HG03139 (cell line): Measurements from ENCODE around the gene SLC25A18.
"Not testable (repeated sequence)": the region's sequence is repeated elsewhere in the genome, so short reads cannot be mapped to it uniquely, and the experiment has no call there.

Experiments used
- ATAC-seq: cut with Tn5 transposase; IDR thresholded peaks from one replicate; pipeline ENCODE4 v1.9.1; 2021; ENCODE audit not compliant: unreplicated experiment

The SLC25A18 gene

DNA sequence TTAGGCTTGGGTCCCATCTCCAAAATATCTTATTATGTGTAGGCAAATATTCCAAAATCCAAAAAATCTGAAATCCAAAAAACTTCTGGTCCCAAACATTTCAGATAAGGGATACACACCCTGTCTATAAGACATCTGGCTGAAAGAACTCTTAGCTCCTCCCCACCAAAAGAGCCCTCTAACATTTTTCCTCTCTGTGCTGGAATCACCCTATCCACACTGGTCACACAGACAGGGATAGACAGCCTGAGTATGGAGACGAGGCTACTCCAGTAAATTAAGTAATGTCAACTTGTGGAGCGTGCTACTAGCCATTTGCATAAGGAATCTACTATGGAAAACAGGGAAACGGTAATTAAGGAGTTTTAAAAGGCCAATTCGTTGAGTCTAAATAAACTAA lies 40.4 kb downstream of the SLC25A18 start:
- no peak for ATAC-seq

DNA sequence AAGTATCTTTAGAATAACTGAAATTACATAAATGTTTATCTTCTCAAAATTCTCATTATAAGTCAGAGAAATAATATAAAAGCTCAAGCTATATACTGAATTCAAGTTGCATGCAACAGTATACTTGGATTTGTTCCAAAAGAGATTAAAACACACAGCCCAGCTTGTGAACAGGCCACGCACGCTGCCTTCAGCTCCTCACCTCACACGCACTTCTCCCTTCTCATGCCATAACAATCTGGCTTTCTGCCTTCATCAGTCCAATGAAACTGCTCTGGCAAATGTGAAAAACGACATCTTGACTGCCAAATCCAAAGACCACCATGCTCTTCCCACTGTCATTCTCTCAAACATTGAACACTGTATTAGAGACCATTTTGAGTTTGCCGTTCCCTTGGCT lies 43.2 kb downstream of the SLC25A18 start:
- no peak for ATAC-seq

DNA sequence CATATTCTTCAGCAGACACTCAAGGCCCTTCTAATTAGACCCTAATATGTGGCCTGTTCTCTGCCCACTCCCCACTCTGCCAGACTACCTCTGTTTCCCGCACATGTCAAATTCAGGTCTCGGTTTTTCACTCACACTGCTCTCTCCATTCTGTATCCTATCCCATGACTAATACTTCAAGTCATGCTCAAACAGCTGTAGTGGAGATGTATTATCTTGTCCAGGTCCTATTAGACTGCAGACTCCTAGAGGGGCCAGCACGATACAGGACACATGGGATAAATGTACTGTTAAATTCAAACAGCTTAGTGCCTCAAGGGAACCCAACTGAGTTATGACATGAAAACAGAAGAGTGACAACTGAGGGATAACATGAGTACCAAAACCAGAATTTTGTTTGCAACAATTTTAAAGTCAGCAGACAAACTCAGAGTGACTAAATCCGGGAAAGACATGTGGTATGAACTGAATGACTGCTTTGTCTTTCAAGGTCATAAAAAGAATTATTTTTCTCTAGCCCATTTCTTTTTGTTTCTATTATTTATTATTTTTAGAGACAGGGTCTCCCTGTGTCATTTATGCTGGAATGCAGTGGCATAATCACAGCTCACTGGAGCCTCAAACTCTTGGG lies 44.7 kb downstream of the SLC25A18 start:
- no peak for ATAC-seq

DNA sequence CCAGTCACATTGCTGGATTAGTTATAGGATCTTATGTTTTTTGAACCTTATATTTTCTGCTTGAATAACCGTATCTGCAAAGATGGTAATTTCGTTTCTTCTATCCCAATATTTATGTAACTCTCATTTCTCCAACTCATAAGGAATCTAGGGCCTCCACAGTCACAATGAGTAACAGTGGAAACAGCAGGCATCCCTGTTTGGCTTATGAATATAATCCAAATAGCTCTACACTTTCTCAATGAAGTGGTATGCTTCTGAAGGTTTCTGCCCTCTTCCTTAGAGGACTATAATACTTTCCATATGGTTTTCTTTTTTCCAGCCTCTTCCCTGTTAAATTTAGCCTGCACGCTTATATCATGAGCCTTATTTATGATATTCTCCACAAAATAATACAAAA lies 48.8 kb downstream of the SLC25A18 start:
- no peak for ATAC-seq

DNA sequence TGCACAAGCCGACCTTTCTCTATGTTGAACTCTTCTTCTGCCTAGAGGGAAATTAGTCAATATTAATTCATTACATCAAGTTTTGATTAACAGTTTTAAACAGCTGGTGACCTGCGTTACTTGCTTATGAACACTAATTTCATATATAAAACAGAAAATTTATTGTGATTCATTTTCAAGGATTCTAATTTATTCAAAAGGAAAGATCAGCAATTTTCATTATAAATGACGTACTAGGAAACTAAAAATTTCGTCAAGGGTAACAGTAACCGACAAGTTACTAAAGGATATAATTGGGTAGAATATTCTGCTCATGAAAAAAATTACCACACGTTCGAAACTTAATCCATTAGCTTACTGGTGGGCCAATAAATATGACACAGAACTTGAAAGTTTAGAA lies 50.0 kb downstream of the SLC25A18 start:
- no peak for ATAC-seq

DNA sequence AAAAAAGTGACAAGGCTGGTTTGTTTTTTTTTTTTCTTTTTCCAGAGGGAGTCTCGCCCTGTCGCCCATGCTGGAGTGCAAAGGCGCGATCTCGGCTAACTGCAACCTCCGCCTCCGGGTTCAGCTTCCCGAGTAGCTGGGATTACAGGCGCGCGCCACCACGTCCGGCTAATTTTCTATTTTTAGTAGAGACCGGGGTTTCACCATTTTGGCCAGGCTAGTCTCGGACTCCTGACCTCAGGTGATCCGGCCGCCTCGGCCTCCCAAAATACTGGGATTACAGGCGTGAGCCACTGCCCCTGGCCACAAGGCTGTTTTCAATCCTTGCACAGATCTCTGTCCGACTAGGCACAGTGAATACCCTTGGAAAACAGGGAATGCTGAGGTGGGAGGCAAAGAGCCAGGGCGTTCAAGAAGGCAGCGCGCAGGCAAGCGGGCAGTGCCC lies 64.7 kb downstream of the SLC25A18 start:
- ATAC-seq: no peak

DNA sequence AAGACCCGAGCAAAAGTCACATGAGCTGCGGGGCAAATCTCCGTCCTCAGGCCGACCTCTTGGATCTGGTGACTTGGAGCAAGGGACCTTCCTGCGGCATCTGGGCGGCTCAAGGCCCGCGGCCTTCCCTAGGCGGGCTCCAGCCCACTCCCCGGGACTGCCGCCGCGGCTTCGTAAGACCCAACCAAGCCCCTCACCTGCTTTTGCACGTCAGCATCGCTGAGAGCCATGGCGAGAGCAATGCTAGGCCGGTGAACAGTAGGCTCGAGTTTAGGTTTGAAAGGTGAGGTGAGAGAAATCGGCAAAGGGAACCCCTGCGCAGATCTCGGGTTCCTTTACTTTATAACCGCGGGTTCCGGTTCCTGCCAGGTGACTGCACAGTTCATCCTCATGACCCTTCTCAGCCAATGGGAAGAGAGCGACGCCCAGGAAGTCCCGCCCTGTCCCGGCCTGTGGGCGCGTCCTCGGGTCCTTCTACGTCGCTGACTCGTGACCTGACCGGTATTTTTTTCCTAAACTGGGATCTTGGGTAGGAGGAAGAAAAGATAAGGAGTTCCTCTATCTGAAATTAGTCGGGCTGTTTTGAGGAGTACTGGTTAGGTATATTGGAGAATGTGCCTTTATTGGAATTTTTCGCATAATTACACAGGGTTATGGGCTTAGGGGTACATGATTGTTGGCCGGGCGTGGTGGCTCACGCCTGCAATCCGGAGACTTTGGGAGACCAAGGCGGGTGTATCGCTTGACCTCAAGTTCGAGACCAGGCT lies 65.3 kb downstream of the SLC25A18 start, which contains the start of gene ATP6V1E1:
TSS of gene ATP6V1E1 (minus strand) at position 344 of the 767 bp plus-strand sequence. CDS start at position 230, 114 bp downstream.
- ATAC-seq: peak; percentile 99

DNA sequence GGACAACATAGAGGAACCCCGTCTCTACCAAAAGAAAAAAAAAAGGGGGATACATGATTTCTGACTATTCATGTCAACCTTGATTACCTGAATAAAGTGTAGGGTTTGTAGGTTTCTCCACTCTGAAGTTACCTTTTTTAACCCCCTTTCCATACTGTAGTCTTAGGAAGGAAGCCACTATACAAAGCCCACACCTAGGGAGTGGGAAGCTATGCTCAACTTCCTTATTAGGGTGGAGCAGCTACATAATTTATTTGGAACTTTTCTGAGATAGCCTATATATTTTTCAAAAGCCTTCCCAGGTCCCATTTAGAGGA lies 65.8 kb downstream of the SLC25A18 start:
- no peak for ATAC-seq

DNA sequence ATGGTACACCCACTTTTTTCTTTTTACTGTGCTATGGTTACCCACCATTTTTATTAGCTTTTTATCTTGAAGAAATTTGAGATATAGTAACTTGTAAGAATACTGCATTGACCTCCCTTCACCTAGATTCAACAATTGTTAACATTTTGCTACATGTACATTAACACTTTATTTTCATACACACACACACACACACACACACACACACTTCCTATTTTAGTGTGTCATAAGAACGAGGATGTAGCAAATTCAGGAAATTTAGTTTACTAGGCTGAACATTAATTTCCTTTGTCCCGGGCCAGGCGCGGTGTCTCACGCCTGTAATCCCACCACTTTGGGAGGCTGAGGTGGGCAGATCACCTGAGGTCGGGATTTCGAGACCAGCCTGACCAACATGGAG lies 66.3 kb downstream of the SLC25A18 start:
- ATAC-seq: no peak

DNA sequence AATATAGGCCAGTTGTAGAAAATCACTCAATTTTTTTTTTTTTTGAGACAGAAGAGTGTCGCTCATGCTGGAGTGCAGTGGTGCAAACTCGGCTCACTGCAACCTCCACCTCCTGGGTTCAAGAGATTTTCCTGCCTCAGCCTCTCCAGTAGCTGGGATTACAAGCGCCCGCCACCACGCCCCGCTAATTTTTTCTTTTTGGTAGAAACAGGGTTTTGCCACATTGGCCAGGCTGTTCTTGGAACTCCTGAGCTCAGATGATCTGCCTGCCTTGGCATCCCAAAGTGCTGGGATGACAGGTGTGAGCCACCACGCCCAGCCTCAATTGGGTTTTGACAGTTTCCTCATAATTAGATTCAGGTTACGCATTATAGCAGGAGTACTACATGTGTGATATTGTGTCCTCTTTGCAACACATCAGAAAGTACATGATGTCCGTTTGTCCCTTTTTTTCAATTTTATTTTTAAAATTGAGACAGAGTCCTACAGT lies 67.8 kb downstream of the SLC25A18 start:
- no peak for ATAC-seq

DNA sequence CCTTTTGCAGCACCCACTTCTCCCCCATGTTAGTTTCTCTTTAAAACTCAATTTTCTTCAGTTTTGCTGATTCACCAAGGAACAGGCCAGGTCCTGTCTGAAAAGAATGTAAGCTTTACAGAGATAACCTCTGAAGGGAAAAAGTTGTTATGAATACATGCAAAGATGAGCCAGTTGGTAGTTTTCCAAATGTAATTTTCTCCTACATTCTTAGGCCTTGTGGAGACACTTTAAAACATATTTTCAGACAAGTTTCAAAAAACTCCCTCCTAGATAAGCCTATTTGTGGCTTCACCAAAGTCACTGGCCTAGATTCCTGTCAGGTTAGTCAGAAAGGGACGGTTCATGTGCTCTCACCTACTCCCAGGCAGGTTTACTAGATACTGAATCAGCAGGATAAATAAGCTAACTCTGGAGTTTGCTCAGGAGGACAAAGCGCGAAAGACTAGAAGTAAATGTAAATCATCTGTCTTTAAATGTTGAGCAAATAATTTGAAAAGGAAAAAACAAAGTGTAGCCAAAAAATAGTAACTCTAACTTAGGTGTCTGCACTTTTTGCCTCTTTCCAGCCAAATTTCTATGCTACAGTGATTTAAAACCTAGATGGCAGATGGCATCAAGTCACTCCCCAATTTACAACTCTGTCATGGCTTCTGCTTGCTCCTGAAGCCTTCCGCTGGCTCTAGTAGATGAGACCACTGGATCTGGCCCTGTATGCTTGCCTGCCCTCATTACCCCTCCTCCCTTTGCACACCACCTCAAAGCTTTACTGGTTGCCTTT lies 70.1 kb downstream of the SLC25A18 start:
- ATAC-seq: no peak

DNA sequence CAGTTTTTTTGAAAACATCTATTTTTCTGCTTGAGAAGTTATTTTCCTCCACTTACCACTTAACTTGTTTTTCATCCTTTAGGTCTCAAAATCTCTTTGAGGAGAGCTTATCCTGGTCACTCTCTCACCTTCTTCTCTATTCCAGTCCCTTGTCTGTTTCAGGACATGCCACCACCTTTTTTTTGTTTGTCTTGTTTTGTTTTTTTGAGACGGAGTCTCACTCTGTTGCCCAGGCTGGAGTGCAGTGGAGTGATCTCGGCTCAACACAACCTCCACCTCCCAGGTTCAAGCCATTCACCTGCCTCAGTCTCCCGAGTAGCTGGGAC lies 70.7 kb downstream of the SLC25A18 start:
- ATAC-seq: no peak

DNA sequence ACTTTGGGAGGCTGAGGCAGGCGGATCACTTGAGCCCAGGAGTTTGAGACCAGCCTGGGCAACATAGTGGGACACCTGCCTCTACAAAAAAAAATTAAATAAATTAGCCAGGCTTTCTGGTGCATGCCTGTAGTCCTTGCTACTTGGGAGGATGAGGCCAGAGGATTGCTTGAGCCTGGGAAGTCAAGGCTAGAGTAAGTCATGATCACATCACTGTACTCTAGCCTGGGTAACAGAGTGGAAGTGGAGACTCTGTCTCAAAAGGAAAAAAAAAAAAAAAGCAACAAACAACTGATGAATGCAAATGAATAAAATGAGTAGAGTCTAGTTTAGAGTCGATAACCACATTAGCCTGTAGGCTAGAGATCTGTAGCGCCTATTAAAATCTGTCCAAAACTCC lies 71.4 kb downstream of the SLC25A18 start:
- no peak for ATAC-seq

DNA sequence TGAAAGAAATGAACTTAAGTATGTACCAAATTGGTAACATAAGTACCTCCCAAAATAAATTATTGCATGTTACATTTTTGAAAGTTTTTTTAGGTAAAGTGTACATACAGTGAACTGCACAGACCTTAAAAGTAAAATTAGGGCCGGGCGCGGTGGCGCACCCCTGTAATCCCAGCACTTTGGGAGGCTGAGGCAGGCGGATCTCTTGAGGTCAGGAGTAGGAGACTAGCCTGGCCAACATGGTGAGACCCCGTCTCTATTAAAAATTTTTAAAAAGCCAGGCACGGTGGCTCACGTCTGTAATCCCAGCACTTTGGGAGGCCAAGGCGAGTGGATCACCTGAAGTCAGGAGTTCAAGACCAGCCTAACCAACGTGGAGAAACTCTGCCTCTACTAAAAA lies 73.6 kb downstream of the SLC25A18 start:
- not testable (repeated sequence) for ATAC-seq

DNA sequence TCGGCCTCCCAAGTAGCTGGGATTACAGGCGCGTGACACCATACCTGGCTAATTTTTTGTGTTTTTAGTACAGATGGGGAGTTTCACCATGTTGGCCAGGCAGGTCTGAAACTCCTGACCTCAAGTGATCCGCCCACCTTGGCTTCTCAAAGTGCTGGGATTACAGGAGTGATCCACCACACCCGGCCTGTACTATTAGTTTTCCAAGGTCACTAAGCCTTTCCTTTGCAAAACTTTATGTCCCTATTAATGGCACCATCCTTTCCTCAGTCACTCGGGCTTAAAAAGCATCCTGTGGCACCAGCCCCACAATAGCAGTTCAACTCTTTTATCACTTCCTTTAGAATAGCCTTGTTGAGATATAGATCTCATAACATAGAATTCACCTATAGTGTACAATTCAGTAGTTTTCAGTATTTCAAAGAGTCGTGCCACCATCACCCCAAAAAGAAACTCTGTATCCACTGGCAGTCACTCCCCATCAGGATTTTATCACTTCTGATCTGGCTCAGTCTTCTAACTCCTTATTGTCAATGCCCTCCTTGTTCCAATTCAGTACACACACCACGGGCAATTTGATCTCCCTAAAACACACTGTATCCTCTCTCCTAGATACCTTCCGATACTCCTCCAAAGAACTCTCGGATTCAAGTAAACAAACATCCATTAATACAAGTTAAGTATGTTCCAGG lies 74.3 kb downstream of the SLC25A18 start:
- ATAC-seq: no peak

DNA sequence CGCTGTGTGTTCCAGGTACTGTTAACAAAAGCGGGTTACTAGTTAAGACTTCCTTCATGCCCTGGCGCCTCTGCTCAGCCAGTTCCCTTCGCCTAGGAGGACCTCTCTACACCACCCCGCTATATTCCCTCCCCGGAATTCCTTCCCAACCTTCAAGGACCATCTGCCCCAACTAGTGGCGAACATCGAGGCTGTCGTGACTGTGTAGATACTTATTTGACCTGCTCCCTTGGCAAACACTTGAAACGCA lies 74.8 kb downstream of the SLC25A18 start:
- no peak for ATAC-seq

DNA sequence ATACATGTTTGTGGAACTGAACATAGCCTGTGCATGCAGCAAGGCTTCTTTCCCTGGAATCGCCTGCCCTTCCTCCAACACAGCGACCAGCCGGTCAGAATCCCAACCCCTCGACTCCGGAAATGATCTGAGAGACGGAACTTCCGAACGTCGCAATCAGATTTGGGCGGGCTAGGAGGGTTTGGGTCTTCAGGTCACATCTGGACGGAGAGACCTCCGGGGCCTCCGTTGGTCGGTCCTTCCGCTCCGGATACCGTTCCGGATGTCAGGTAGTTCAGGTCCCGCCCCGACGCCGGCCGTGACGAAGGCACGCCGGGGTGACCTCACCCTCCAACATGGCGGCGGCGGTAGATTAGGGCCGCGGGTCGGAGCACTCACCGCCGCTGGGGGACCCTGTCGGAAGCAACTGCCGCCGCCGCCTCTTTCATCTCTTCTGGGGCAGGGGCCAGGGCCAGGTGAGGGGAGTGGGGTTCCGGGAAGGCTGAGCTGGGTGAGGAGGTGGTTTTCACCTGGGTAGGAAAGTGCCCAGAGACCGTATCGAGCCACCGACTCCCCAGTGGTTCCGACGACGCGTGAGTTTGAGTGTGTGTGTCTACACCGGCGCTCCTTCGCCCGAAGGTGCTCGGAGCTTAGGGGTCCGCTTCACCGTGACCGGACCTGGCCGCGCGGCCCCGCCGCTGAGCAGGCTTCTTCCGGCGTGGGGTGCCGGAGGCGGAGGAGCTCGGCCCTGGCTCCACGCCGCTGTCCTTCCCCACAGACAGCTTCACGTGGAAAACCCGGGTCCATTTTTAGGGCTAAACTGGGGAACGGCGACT lies 75.3 kb downstream of the SLC25A18 start, which contains the start of gene BCL2L13:
TSS of gene BCL2L13 (plus strand) at position 326 of the 815 bp plus-strand sequence. CDS start 16,955 bp downstream, outside the sequence.
- ATAC-seq: peak; percentile 94

DNA sequence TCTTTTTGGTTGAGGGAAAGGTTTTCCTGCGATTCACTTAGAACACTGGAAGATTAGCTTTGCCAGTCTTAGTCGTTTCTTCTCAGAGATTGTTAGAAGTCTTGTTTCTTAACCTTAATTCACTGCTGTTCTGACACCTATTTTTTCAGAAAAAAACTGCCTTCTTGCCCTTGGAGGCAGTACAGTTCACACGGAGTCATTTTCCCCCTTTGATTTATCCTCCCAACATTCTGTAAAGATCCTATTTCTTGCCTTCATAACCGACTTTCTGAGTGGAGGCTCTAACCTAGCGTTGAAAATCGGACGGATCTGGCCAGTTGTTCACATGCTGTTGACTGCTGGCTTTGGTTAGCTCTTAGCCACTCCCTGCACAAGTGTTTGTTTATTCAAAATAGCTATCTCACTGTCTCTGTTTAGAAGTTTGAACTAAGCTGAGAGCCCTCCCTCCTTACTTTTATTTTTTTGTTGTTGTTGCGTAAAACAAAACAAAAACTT lies 76.0 kb downstream of the SLC25A18 start:
- no peak for ATAC-seq
